ENCODE data around the gene STRADA.

GRCh38 chr17:63700528-63701455, 40.8 kb downstream of the STRADA start:
- TF ChIP-seq ZNF263 (CRISPR knock-in tag; IDR thresholded peaks at IDR 0.05; ENCODE audit: borderline replicate concordance) = no peak
- TF ChIP-seq ARID4B (CRISPR knock-in tag; IDR thresholded peaks at IDR 0.05) = no peak
- TF ChIP-seq CBX5 (IDR thresholded peaks at IDR 0.05; ENCODE audit: borderline replicate concordance, low read depth) = no peak
- TF ChIP-seq NFIC (IDR thresholded peaks at IDR 0.05) = no peak
- no peak for TF ChIP-seq MAFF (IDR thresholded peaks at IDR 0.05; ENCODE audit: low read length)
- TF ChIP-seq DIDO1 (tag; IDR thresholded peaks at IDR 0.05; ENCODE audit: low read depth) = no peak

Measured in K562 (cell line).